ENCODE measurements around the gene DMD.
"Not testable (repeated sequence)": the region's sequence is repeated elsewhere in the genome, so short reads cannot be mapped to it uniquely, and the experiment has no call there.

The DMD gene

GRCh38 chrX:33211356-33212260, at the start of gene DMD:
Gene DMD (minus strand): TSS chrX:33211549. CDS start chrX:33211312, 237 bp downstream.
- DNase-seq: no peak

- DNase-seq: no peak
These were observed 41.0 kb upstream of the DMD start for GRCh38 chrX:33252306-33252825.

DNA sequence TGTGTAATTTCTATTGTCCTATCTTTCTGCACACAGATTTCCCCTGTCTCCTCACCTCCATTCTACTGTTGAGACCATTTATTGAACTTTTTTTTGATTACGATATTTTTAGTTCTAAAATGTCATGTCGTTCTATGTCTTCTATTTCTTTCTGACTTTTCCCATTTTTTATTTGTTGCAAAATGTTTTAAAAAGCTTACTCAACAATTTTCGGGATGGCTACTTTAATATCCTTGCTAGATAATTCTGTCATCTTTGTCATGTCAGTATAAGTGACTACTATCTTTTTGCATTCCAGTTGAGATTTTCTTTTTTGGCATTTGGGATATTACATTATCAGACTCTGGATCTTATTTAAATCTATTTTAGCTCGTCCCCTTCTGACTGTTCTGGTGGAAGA, 7.5 kb upstream of the DMD start:
- no peak for DNase-seq

DNA sequence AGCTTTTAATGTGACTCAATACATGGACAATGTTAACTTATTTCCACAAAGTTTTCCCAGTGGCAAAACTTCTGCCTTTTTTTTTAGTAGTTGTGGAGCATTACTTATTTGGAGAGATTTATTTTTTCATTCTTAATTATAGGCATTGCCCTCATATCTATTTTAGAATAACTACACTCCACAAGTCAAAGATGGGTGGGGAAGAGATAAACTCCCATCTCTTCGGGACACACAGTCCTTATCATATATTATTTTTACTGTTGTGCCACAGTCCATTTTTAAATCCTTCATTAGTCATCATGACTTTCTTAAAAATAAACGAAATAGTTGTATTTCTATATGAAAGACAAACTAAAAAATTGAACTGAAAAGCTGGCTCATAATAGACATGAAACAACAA, 1.2 kb downstream of the DMD start:
- no peak for DNase-seq

- no peak for DNase-seq
These were observed 4.3 kb downstream of the DMD start for GRCh38 chrX:33207056-33207455.

- no peak for DNase-seq
These were observed 6.0 kb downstream of the DMD start for GRCh38 chrX:33205321-33205720.

DNA sequence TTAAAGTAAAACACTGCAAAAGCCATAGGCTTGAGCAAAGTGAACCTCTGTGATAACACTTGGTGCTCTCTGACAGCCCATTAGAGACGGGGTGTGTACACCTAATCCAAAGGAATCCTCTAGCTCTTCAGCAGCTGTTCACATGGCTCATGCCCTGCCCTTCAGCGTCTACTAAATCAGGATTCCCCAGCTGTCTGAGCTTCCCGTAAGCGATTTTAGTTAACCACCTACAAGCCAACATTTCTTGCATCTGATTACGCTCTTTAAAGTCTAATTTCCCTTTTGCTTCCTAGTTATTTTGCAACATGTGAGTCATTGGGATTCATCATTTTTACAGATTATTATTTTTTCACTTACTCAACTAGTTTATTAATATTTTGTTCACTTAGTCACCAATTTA, 6.5 kb downstream of the DMD start:
- DNase-seq: no peak

DNA sequence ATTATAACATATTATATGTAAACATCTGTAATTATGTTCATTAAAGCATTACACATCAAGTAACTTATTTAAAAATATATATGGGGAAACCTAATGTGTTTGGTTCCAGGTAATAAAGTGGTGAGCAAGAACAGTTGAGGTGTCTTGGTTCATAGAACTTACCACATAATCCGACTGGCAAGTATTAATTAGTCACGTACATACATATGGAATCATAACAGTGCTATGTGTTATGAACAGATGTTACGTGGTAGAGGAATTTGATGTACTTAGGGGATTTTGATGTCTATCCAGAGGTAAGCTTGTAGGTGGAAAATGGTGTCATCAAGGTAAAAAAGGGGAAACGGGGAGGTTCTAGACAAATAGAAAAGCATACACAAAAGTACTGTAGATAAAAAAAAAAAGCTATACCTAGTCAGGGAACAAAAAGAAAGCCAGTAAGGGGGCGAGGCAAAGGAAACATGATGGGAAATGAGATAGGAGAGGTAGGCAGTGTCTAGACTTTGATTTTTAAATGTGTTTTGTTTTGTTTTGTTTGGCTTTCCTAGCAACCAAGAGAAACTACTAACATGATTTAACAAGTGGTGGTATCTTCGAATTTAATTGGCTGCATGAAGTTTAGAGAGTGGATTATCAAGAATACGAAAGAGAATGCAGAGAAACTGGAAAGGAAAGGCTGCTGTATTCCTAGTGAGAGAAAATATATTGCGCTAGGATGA, 12.6 kb downstream of the DMD start:
- no peak for DNase-seq

DNA sequence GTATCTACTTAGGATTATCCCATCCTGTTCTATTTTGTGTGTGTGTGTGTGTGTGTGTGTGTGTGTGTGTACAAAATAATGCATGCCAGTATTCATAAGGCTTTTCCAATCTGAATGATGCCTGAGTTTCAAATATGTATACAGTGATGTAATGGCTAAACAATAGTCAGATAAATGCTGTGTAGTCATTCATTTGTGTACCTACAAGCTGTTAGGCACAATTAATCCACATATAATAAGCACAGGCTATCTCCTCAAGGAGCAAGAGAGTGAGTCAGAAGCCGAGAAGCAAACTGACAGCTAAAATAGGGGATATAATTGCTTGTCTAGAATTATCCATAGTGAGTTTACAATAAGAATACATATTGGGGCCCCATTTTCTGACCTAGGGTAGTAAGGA, 15.7 kb downstream of the DMD start:
- DNase-seq: no peak

GRCh38 chrX:33194876-33195433, 16.4 kb downstream of the DMD start:
- DNase-seq: no peak

GRCh38 chrX:33194289-33194688, 17.1 kb downstream of the DMD start:
- no peak for DNase-seq

- no peak for DNase-seq
These were observed 21.3 kb downstream of the DMD start for GRCh38 chrX:33190016-33190415.

GRCh38 chrX:33188881-33189280, 22.5 kb downstream of the DMD start:
- DNase-seq: no peak

- no peak for DNase-seq
These were observed 23.1 kb downstream of the DMD start for GRCh38 chrX:33188286-33188685.

GRCh38 chrX:33184803-33185202, 26.5 kb downstream of the DMD start:
- not testable (repeated sequence) for DNase-seq

- no peak for DNase-seq
These were observed 28.0 kb downstream of the DMD start for GRCh38 chrX:33183361-33183760.

DNA sequence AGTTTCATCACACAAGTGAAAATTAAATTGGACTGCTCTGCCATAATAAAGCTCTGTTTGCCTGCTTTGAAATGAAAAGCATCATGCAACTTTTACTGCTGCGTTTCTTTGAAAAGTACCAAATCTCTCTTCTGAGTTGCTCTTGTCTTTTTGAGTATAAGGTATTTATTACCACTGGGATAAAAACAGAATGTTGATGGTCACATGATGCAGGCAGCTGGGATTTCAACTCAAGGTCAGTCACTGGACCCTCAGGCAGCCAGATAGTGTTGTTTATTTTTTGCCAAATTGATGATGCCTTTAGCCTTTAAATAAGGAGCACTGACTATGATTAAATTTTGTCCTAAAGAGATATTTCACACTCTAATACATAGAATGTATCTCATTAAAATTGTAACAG, 32.7 kb downstream of the DMD start:
- no peak for DNase-seq

GRCh38 chrX:33178218-33178617, 33.1 kb downstream of the DMD start:
- no peak for DNase-seq

DNA sequence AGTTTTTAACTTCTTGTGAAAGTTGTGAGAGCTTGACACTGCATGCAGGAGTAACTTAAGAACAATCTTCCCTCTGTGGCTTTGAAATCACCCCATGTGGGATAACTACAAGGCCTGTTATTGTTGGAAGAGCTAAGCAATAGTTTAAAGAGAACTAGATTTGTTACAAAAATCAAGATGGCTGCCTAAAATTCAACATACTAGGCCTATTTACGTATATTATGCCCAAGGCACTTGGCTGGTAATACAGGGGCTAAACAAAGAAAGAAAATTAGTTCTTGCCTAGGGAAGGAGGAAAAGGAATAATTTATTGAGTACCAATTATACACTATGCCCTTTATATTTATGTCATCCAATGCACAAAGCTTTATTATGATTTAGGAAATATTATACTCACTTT, 36.1 kb downstream of the DMD start:
- no peak for DNase-seq

- DNase-seq: no peak
These were observed 40.3 kb downstream of the DMD start for GRCh38 chrX:33171041-33171440.

DNA sequence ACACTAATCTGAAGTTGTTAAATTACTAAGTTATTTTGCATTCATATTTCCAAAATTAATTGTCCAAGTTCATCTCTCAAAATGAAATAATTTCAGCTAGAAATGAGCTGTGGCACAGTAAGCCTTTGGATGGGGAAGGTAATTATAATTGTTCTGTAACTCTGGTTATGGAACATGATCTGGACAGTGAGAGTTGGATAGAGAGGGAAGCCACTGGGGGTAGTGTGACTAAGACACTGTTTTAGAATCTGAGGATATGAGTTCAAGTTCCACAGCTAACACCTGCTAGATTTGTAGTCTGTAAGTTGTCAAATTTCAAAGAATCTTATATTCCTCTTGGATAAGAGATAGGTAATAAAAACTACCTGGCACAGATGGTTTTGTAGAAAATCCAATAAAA, 49.5 kb downstream of the DMD start:
- no peak for DNase-seq

DNA sequence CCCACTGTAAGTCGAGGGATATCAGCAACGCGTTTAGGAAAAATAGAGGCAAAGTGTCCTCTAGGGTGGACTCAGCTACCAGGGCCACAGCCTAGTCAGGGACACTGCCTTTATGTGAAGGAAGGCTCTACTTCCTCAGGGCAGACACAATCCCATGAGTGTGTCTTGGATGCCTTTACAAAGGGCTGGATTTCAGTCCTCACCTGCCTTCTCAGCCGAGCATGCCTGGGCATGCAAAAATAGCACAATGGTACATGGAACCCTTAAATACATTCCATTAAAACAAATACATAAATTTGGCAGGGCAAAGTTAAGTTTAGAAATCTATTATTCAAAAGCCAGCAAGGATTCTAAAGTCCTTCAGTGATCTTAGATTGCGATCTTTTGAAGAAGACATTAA, 51.1 kb downstream of the DMD start:
- no peak for DNase-seq

DNA sequence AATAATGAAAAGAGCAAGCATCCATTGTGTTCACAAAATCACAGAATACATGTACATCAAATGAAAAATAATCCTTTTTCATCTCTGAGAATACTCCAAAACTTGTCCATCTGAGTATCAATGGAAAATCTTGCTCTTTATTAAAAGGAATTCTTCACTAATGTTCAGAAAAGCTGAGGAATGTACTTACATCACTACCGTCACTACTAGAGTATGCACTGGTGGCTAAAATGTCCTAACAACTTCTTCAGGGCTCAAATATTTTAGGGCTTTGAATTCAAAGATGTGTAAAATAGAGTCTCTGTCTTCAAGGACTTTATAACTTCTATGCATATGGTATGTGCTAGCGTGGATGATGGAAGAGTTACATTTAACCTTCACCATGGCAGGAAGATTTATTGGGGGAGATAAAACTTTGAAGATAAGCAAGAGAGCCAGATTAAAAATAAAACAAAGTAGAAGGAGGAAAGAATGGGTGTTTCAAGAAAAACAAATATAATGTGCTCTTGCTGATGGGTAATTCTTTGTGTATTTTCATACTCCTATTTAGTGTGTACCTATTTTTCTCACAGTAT, 55.1 kb downstream of the DMD start:
- no peak for DNase-seq
